ENCODE data around the gene DUSP16.

GRCh38 chr12:12549426-12549825 is 13.2 kb downstream of the DUSP16 start:
- TF ChIP-seq CTCF (IDR thresholded peaks at IDR 0.05) (no peak), POLR2A (IDR thresholded peaks at IDR 0.05) (no peak)
